Measurements from ENCODE around the gene NRXN3. TPM values are rescaled to one million over a fixed set of nuclear protein-coding genes. Genes with fewer than 3 reads are reported as not detected.

Gene NRXN3
- total RNA-seq, 1 donor from 2014 or later, result 5.9 TPM

- Histone ChIP-seq H3K27me3 (no peaks in the 10 kb centered on the region), H3K36me3 (no peaks in the 10 kb centered on the region), H3K9me3 (ENCODE audit: low read depth) (no peaks in the 10 kb centered on the region), H3F3A (ENCODE audit: low read depth) (no peaks in the 10 kb centered on the region), H3K79me2 (ENCODE audit: low read depth) (no peaks in the 10 kb centered on the region), H4K20me1 (ENCODE audit: low read depth) (no peaks in the 10 kb centered on the region), H3K9ac (no peak overlapping the region), H3K4me1 (peaks cover 11% of the 10 kb centered on the region), H3K4me2 (no peak overlapping the region), H3K4me3 (no peak overlapping the region), H2AFZ (replicated peaks) (no peak overlapping the region), H3K27ac (no peak overlapping the region)
- Mint-ChIP-seq H3K36me3 (no peaks in the 10 kb centered on the region), H3K27ac (no peak overlapping the region), H3K4me1 (peaks cover 16% of the 10 kb centered on the region), H3K9me3 (no peaks in the 10 kb centered on the region), H3K4me3 (no peak overlapping the region), H3K27me3 (ENCODE audit: insufficient read depth, low read depth) (peaks cover 5% of the 10 kb centered on the region)
- TF ChIP-seq CTCF (IDR thresholded peaks at IDR 0.05) (no peak), EZH2 (IDR thresholded peaks at IDR 0.05) (no peak), EZH2phosphoT487 (IDR thresholded peaks at IDR 0.05) (no peak)
- DNase-seq (ENCODE audit: low spot score), result no peak
These were observed 154.2 kb downstream of the NRXN3 start for GRCh38 chr14:78324353-78324752.

GRCh38 chr14:78325911-78326310, 155.7 kb downstream of the NRXN3 start:
- Histone ChIP-seq H3K9ac (no peak overlapping the region), H3K4me3 (no peak overlapping the region), H3K9me3 (ENCODE audit: low read depth) (no peaks in the 10 kb centered on the region), H4K20me1 (ENCODE audit: low read depth) (no peaks in the 10 kb centered on the region), H3F3A (ENCODE audit: low read depth) (no peaks in the 10 kb centered on the region), H3K27me3 (no peaks in the 10 kb centered on the region), H3K79me2 (ENCODE audit: low read depth) (no peaks in the 10 kb centered on the region), H2AFZ (replicated peaks) (no peak overlapping the region), H3K27ac (no peak overlapping the region), H3K4me1 (no peaks in the 10 kb centered on the region), H3K36me3 (no peaks in the 10 kb centered on the region), H3K4me2 (no peak overlapping the region)
- H3K4me3 Mint-ChIP-seq, result no peak overlapping the region
- H3K9me3 Mint-ChIP-seq, result no peaks in the 10 kb centered on the region
- TF ChIP-seq CTCF (IDR thresholded peaks at IDR 0.05) (no peak), EZH2phosphoT487 (IDR thresholded peaks at IDR 0.05) (no peak), EZH2 (IDR thresholded peaks at IDR 0.05) (no peak)
- DNase-seq (ENCODE audit: low spot score), result no peak
- H3K27me3 Mint-ChIP-seq (ENCODE audit: insufficient read depth, low read depth), result peaks cover 3% of the 10 kb centered on the region
- H3K4me1 Mint-ChIP-seq, result peaks cover 4% of the 10 kb centered on the region
- no peak overlapping the region for H3K27ac Mint-ChIP-seq
- no peaks in the 10 kb centered on the region for H3K36me3 Mint-ChIP-seq

- H3K4me1 ChIP-seq, result no peaks in the 10 kb centered on the region
- no peaks in the 10 kb centered on the region for H3K4me1 Mint-ChIP-seq
- H3K9ac ChIP-seq, result no peak overlapping the region
- H3K9me3 Mint-ChIP-seq, result no peaks in the 10 kb centered on the region
- H3K27ac Mint-ChIP-seq, result no peak overlapping the region
- H3K4me3 ChIP-seq, result no peak overlapping the region
- no peaks in the 10 kb centered on the region for H3K27me3 ChIP-seq
- H3K4me3 Mint-ChIP-seq, result no peak overlapping the region
- no peaks in the 10 kb centered on the region for H3K36me3 Mint-ChIP-seq
- no peak overlapping the region for H3K4me2 ChIP-seq
- H3K27me3 Mint-ChIP-seq (ENCODE audit: insufficient read depth, low read depth), result peaks cover 3% of the 10 kb centered on the region
- H3K79me2 ChIP-seq (ENCODE audit: low read depth), result no peaks in the 10 kb centered on the region
- H3K36me3 ChIP-seq, result no peaks in the 10 kb centered on the region
- no peak for DNase-seq (ENCODE audit: low spot score)
- no peak for TF ChIP-seq EZH2phosphoT487 (IDR thresholded peaks at IDR 0.05)
- no peak for TF ChIP-seq CTCF (IDR thresholded peaks at IDR 0.05)
- TF ChIP-seq EZH2 (IDR thresholded peaks at IDR 0.05), result no peak
- H3F3A ChIP-seq (ENCODE audit: low read depth), result no peaks in the 10 kb centered on the region
- no peaks in the 10 kb centered on the region for H3K9me3 ChIP-seq (ENCODE audit: low read depth)
- H2AFZ ChIP-seq (replicated peaks), result peak overlapping the region; percentile 68
- no peak overlapping the region for H3K27ac ChIP-seq
- no peaks in the 10 kb centered on the region for H4K20me1 ChIP-seq (ENCODE audit: low read depth)
These were observed 157.5 kb downstream of the NRXN3 start for GRCh38 chr14:78327426-78328221.
